Activated naive CD4-positive, alpha-beta T cell treated with anti-CD3 and anti-CD28 coated beads, Interleukin-2, amount 50 U/mL, for 24 hours (primary cell): ENCODE measurements around the gene SRCIN1.

Experiments used
- H3K27ac Mint-ChIP-seq: one replicate; pipeline ENCODE4 v1.8.0; 2021; ENCODE audit warnings: mild to moderate bottlenecking, mixed read lengths
- H3K27me3 Mint-ChIP-seq: one replicate; pipeline ENCODE4 v1.8.0; 2021; ENCODE audit warnings: mixed read lengths
- H3K36me3 Mint-ChIP-seq: one replicate; pipeline ENCODE4 v1.8.0; 2021; ENCODE audit warnings: mixed read lengths
- H3K4me1 Mint-ChIP-seq: one replicate; pipeline ENCODE4 v1.8.0; 2021; ENCODE audit warnings: mixed read lengths
- H3K4me3 Mint-ChIP-seq: one replicate; pipeline ENCODE4 v1.8.0; 2021; ENCODE audit warnings: mild to moderate bottlenecking, mixed read lengths
- H3K9me3 Mint-ChIP-seq: one replicate; pipeline ENCODE4 v1.8.0; 2021; ENCODE audit warnings: mixed read lengths

Gene SRCIN1

DNA sequence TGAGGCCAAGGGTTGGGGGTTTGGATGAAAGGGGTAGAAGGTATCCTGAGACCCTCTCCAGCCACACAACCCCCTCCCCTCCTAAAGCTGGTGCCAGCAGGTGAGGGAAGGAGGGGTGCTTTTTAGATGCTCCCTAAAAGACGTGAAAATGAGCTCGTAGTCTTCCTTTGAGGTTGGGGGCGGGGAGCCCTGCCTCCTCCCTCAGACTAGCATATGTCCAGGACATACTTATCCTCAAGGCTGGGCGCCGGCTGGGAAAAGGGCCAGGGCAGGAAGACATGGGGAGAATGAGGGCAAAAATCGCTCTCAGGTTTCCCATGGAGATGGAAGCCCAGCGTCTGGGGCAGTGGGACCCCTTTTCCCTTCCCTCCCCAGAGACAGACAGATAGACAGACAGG, 26.7 kb downstream of the SRCIN1 start:
- Mint-ChIP-seq H3K27me3 (peaks cover 48% of the 10 kb centered on the region), H3K4me1 (peaks cover under 1% of the 10 kb centered on the region), H3K27ac (peak overlapping the region; percentile 72), H3K4me3 (no peak overlapping the region), H3K9me3 (no peaks in the 10 kb centered on the region), H3K36me3 (no peaks in the 10 kb centered on the region)

DNA sequence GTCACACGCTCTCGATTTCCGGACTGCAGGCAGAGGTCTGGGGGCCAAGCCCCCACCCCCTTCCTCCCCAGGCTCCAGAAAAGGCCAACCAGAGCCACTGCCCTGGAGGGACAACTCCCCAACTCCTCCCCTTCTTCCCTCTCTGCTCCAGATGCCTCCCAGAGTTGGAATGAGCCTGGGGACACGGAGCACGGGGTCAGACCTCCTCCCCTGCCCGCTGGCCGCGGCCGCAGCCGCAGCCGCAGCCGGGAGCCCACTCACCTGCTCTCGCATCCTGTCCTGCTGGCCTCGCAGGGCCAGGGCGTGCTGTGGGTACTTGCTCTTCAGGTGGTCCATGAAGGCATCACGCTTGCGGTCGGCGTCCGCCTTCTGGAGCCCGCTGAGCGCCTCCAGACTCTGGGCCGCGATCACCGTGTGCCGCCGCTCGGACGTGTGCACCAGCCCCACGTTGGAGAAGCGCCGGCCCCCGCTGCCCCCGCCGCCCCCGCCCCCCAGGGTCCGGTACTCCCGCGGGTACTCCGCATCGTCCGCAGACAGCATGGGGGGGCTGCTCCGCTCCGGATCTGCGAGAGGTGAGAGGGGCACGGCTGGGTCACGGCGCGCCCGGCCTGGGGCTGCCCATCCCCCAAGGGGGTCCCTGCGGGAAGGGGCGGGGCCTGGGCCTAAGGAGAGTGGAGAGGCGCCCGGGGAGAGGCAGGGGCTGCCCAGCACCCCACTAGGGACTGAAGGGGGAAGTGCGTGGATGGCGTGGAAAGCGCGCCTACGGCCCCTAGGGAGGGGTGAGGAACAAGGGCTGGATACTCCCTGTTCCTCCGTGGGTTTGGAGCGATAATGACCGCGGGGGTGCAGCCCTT, 27.3 kb downstream of the SRCIN1 start:
- H3K9me3 Mint-ChIP-seq = no peaks in the 10 kb centered on the region
- no peak overlapping the region for H3K27ac Mint-ChIP-seq
- H3K36me3 Mint-ChIP-seq = no peaks in the 10 kb centered on the region
- H3K27me3 Mint-ChIP-seq = peaks cover 54% of the 10 kb centered on the region
- H3K4me3 Mint-ChIP-seq = no peak overlapping the region
- H3K4me1 Mint-ChIP-seq = peaks cover 6% of the 10 kb centered on the region

DNA sequence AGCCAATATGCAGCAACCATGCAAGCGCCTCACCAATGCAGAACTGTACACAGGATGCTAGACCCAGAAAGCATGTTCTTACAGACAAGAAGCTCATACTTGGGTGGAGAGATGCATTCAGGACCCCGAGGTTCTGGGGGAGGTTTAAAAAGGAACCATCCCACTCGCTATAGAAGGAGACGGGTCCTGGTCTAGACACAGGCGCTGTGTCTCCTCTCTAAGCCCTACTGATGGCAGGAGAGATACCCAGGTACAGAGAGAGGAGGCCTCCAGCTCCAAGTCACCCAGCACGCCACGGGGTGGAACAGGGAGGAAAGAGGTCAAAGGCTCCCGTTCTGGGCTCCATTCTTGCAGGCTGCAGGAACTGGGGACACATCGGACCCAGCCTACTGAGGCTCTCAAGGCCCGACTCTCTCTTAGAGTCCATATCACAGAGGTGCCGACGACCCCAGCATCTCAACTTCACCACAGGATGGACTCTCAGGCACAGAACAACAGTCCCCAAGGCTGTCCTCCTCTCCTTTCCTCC, 28.0 kb downstream of the SRCIN1 start:
- H3K4me3 Mint-ChIP-seq = no peak overlapping the region
- H3K27ac Mint-ChIP-seq = no peak overlapping the region
- H3K9me3 Mint-ChIP-seq = no peaks in the 10 kb centered on the region
- peaks cover 10% of the 10 kb centered on the region for H3K4me1 Mint-ChIP-seq
- H3K36me3 Mint-ChIP-seq = no peaks in the 10 kb centered on the region
- H3K27me3 Mint-ChIP-seq = peaks cover 58% of the 10 kb centered on the region

DNA sequence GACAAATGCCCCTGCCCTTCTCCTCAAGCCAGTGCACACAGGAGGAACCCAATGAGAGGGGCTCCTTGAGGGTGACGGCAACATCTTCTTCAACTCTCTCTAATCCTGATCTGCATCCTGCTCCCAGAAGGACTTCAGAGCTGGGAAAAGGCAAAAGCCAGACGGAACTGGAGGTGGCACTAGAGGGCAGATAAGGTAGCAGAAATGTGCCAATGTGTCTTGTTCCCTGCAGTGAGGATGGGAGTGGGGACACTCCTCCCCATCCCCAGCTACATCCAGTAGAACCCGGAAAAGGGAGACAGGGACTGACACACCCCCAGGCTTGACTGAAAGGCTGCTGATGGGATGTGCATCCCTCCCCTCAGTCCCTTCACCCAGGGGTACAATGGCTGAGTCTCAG, 28.5 kb downstream of the SRCIN1 start:
- Mint-ChIP-seq H3K27ac (no peak overlapping the region), H3K36me3 (no peaks in the 10 kb centered on the region), H3K9me3 (no peaks in the 10 kb centered on the region), H3K27me3 (peaks cover 58% of the 10 kb centered on the region), H3K4me3 (no peak overlapping the region), H3K4me1 (peaks cover 10% of the 10 kb centered on the region)

DNA sequence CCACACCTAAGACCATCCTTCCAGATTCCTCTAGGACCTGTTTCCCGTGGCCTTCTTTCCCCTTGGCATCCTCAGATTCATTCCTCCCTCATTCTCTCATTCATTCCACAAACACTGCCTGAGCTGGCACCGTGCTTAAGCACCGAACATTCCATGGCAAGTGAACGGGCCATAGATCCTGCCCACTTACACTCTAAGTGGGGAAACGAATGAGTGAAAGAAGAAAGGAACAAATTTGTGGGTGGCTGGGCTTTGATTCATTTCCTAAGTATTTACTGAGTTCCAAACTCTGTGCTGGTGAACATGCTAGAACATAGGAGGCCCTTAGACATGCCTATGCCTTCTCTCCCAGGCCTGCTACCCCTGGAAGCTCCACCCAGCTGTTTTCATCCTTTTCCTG, 30.0 kb downstream of the SRCIN1 start:
- H3K4me3 Mint-ChIP-seq = no peak overlapping the region
- peaks cover 68% of the 10 kb centered on the region for H3K27me3 Mint-ChIP-seq
- H3K9me3 Mint-ChIP-seq = no peaks in the 10 kb centered on the region
- H3K36me3 Mint-ChIP-seq = no peaks in the 10 kb centered on the region
- no peak overlapping the region for H3K27ac Mint-ChIP-seq
- peaks cover 14% of the 10 kb centered on the region for H3K4me1 Mint-ChIP-seq

DNA sequence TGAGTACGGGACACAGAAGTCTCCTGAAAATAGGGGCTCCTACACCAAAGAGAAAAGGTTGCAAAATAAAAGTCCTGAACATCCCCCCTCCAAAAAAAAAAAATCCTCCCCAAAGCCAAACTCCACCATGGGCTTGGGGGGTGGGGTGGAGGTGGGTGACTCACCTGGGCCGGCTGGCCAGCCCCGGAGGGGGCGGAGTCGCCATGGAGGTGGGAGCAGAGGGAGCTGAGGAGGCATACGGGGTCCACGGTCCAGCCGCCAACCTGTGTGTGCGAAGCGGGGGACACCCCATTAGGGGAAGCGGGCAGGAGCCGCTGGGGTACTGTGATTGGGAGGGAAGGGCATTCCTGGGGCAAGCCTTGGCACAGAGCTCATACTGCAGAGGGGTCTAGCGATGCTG, 31.0 kb downstream of the SRCIN1 start:
- H3K9me3 Mint-ChIP-seq = no peaks in the 10 kb centered on the region
- H3K27ac Mint-ChIP-seq = no peak overlapping the region
- H3K27me3 Mint-ChIP-seq = peaks cover 66% of the 10 kb centered on the region
- no peak overlapping the region for H3K4me3 Mint-ChIP-seq
- peaks cover 14% of the 10 kb centered on the region for H3K4me1 Mint-ChIP-seq
- no peaks in the 10 kb centered on the region for H3K36me3 Mint-ChIP-seq

DNA sequence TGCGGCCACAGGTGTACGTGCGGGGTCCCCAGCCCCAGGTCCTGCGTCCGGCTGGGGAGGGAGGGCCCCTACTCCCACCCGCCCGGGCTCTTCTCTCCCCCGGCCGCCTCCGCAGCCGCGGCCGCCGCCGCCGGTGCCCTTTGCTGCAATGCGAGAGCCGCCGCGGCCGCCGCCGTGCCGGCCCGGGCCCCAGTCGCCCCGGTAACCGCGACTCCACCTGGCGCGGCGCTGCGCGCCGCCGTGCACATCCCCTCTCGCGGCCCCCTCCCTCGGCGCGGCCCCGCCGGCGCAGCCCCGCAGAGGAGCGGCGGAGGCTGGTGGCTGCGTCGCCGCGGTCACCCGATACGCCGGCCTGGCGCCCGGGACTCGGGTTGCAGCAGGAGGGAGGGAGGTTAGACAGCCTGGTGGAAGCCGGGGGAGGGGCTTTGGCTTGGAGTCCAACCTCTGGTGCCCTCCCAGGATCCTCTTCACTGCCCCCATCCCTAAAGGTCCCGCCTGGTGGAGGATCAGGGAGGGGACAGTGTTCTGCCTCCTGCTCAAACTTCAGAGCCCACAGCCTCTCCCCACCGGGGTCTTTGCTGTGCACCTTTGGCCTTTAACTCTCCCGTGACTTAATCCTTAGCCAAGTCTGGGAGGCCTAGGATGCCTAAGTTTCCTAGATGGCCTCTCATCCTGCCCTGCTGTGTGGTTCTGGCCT, 32.9 kb downstream of the SRCIN1 start:
- Mint-ChIP-seq H3K27ac (no peak overlapping the region), H3K36me3 (no peaks in the 10 kb centered on the region), H3K9me3 (no peaks in the 10 kb centered on the region), H3K4me1 (peaks cover 14% of the 10 kb centered on the region), H3K4me3 (peak overlapping the region; percentile 72), H3K27me3 (peaks cover 71% of the 10 kb centered on the region)

DNA sequence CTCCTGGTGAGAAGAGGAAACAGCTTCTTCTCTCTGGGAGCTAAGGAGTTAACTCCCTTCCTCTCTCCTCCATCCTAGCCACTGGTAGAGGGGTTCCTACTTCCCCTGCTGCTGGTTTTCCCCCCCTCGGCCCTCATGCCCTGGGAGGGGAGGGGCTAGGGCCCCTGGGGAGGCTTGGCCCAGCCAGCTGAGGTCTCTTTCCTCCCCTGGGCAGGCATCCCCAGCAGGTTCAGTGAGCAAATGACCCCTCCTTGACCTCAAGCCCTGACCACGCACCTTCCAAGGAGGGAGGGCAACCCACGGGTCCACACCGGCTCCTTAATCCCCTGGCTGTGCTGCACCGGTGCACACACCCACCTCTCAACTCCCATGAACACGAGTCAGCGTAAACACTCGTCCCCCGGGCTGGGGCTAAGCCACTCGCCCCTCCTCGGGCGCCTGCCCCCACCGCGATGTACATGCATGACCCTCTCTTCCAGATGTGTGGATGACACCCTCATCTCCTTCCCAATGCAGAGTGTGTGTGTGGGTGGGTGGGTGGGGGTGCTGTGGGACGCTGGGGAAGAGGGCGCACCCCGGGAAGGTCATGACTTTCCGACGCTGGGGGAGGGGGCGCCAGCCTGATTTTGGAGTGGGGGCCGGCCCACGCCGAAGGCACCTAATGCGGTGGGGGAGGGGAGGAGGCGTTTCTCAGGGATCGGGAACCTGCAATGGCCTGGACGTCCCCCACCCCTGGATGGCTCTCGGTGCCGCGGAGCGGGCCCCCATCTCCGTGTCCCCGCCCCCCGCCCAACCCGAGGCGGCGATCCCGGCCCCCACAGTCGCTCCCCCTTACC, 33.7 kb downstream of the SRCIN1 start:
- Mint-ChIP-seq H3K4me3 (peak overlapping the region; percentile 50), H3K36me3 (no peaks in the 10 kb centered on the region), H3K4me1 (peaks cover 14% of the 10 kb centered on the region), H3K27ac (no peak overlapping the region), H3K27me3 (peaks cover 71% of the 10 kb centered on the region), H3K9me3 (no peaks in the 10 kb centered on the region)

DNA sequence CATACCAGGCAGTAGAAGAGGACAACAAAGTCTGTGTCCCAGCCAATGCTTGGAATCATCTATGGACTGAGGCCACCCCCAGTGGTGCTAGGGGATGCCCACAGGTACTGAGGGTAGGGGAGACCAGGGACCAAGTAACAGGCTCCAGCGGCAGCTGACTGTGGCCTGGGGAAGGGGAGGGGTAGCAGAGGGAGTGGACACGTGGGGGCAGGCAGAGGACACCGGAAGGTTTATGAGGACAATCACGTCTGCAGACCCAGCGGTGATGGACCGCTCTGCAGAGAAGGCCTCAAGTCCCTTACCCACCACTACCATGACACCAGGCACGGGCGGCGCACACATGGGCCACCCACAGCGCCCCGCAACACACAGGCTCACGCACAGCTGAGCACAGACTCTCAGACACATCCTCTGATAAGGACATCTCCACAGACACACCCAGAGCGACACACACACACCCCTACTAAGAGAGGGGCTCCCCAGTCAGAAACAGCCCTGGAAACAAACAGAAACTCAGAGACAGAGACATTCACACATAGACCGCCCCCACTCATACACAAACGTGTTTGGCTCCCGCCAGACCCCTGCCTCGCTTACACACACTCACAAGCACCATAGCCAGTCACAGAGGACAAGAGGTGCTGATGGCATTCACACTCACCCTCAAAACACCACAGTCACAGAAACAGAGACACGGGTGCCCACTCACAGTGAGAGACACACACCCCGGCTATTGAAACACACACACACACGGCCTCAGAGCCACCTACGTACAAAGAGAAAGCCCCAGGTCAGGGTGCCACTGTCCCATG, 35.8 kb downstream of the SRCIN1 start:
- Mint-ChIP-seq H3K9me3 (no peaks in the 10 kb centered on the region), H3K27me3 (peaks cover 67% of the 10 kb centered on the region), H3K4me3 (peak overlapping the region; percentile 31), H3K4me1 (peaks cover 14% of the 10 kb centered on the region), H3K27ac (no peak overlapping the region), H3K36me3 (no peaks in the 10 kb centered on the region)

DNA sequence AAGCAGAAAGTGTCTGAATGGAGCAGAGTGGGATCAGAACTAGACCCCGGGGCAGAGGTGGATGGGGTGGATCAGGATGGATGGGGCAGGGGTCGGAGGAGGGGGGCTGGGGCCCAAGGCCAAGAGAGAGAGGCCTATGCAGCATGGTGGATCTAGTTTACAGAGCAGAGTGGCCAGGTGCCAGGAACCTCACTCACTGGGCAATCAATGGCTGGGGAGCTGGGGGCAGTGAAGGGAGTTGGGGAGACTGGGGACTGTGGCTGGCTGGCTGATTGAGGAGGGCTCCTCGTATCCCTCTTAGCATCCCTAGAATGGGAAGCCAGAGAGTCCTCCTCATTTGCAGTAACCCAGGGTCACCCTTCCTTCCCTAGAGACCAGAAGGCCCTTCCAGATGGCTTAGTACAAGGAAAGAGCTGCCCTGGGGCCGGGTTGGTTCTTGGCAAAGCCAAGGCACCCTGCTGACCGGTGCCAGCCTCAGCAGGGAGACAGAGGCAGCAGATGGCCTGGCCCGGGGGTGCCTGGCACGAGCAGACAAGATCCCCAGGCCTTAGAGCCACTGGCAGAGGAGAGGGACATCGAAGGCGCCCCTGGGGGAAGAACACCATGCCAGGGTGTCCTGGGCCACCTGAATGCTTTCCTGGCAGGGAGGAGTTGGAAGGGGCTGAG, 36.8 kb downstream of the SRCIN1 start:
- no peak overlapping the region for H3K27ac Mint-ChIP-seq
- no peak overlapping the region for H3K4me3 Mint-ChIP-seq
- no peaks in the 10 kb centered on the region for H3K9me3 Mint-ChIP-seq
- no peaks in the 10 kb centered on the region for H3K36me3 Mint-ChIP-seq
- peaks cover 66% of the 10 kb centered on the region for H3K27me3 Mint-ChIP-seq
- H3K4me1 Mint-ChIP-seq = peaks cover 13% of the 10 kb centered on the region

DNA sequence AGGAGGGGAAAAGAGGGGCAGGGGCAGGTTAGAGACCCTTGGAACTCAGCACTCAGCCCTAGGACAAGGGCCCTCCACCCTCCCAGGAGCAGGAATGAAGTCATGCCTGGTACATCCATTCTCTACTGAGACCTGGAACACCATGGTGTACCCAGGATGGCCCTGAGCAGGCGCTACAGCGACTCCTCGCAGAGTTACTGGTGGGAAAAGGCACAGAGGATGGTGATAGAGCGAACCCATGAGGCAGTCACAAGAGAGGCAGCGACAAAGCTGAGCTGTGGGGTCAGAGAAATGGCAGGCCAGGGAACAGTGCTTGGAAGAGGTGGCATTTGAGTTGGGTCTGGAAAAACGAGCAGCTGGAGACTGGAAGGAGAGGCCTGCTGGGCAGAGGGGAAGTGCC, 37.5 kb downstream of the SRCIN1 start:
- no peaks in the 10 kb centered on the region for H3K36me3 Mint-ChIP-seq
- H3K4me1 Mint-ChIP-seq = peaks cover 12% of the 10 kb centered on the region
- H3K27ac Mint-ChIP-seq = no peak overlapping the region
- no peak overlapping the region for H3K4me3 Mint-ChIP-seq
- H3K27me3 Mint-ChIP-seq = peaks cover 64% of the 10 kb centered on the region
- H3K9me3 Mint-ChIP-seq = no peaks in the 10 kb centered on the region

DNA sequence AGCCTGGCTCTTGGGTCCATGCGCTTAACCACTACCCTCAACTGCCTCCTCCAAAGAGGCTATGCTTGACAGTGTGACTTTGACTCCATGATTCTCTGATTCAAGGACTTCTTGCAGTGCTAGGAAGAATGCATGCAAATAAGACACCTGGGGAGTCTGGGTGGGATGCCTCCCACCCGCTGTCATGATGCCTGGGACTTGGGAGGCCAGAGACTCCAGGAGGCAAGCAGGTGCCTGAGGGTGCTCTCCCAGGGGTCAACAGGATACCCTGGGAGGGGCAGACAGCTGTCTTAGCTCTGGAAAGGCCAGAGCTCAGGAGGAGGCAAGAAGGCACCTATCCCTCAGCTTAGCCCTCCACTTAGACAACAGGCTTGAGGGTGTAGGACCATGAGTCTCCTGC, 38.4 kb downstream of the SRCIN1 start:
- H3K36me3 Mint-ChIP-seq = no peaks in the 10 kb centered on the region
- H3K4me1 Mint-ChIP-seq = peaks cover 16% of the 10 kb centered on the region
- H3K27ac Mint-ChIP-seq = no peak overlapping the region
- peaks cover 67% of the 10 kb centered on the region for H3K27me3 Mint-ChIP-seq
- no peaks in the 10 kb centered on the region for H3K9me3 Mint-ChIP-seq
- no peak overlapping the region for H3K4me3 Mint-ChIP-seq

DNA sequence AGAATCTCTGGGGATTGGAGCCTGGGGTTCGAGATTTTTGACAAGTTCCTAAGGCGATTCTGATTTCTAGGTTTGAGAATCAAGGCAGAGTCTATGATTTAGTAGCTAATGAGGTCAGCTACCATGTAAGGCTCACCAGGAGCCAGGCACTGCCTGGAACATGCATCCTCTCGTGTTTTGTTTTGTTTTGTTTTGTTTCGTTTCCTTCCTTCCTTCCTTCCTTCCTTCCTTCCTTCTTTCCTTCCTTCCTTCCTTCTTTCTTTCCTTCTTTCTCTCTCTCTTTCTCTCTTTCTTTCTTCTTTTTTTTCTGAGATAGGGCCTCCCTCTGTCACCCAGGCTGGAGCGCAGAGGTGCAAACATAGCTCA, 39.1 kb downstream of the SRCIN1 start:
- Mint-ChIP-seq H3K27ac (no peak overlapping the region), H3K36me3 (no peaks in the 10 kb centered on the region), H3K4me1 (peaks cover 19% of the 10 kb centered on the region), H3K9me3 (no peaks in the 10 kb centered on the region), H3K27me3 (peaks cover 67% of the 10 kb centered on the region), H3K4me3 (no peak overlapping the region)

DNA sequence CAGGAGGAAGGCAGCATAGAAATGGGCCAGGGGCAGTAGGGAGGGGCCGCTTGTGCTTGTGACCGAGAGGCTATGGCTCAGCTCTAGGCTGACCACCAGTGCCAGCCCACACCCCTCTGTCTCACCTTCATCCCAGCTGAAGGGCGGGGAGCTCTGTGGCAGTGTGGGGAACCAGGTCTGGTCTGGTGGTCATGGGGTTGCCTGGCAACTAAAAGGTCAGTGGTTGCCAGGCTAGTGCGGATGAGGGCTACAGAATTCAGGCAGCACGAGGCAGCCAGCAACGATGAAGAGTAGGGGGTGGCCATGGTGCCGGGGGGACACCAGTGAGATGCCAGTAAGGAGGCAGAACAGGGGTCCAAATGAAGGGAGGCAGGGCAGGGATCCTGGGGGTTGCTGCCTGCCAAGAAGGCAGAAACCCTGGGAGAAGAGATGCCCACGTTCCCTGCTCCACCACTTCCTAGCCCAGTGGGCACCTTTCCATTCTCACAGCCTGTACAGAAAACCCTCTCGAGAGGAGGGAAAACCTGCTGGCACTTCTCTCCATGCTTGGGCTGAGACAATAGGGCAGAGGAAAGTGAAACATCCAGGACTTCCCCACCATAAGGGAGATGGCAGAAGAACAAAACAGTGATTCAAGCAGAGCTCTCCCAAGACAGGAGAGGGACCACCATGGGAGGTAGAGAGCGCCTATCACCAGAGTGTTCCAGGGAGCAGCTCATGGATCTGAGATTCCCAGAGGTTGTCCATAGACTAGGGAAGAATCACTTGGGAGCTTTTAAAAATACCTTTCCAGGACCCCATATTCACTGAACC, 39.7 kb downstream of the SRCIN1 start:
- Mint-ChIP-seq H3K4me1 (peaks cover 15% of the 10 kb centered on the region), H3K36me3 (no peaks in the 10 kb centered on the region), H3K4me3 (no peak overlapping the region), H3K9me3 (no peaks in the 10 kb centered on the region), H3K27me3 (peaks cover 63% of the 10 kb centered on the region), H3K27ac (no peak overlapping the region)
